ENCODE measurements around the gene C1QTNF2. TPM values are rescaled to one million over a fixed set of nuclear protein-coding genes. Genes with fewer than 3 reads are reported as not detected.

C1QTNF2 gene
- under 1 TPM in 2 of 4 donors, not detected in 2; 0.09 to 0.65 TPM for total RNA-seq

- no peak for DNase-seq
- Histone ChIP-seq H3K36me3 (no peaks in the 10 kb centered on the region), H3K27me3 (no peaks in the 10 kb centered on the region), H3K4me3 (peak within 1 kb of the TSS; percentile 62 to 67 (median 62)), H3K4me1 (peaks cover 0 to 9% of the 10 kb centered on the region in 2 donors), H3K9me3 (no peaks in the 10 kb centered on the region), H3K27ac (peak within 1 kb of the TSS; percentile 27 to 52 (median 28))
- intact Hi-C loops (cut with DNase I; ENCODE audit: low total_unique reads) (no loop called here), in situ Hi-C loops (cut with MboI; ENCODE audit: low sequenced_read_pairs in 4 of 4) (no loop called here)
- peak in 1 of 2 donors; percentile 62 for ATAC-seq
- TF ChIP-seq CTCF (IDR thresholded peaks at IDR 0.05 in 4 of 5, conservative IDR thresholded peaks at IDR 0.05 in 1 of 5) (no peak), POLR2A (IDR thresholded peaks at IDR 0.05) (no peak)
Measured at GRCh38 chr5:160369990-160370712, at the start of gene C1QTNF2. C1QTNF2 (minus strand) TSS chr5:160370626; CDS start chr5:160355011, 15,615 bp downstream.

GRCh38 chr5:160420331-160420610 lies 49.8 kb upstream of the C1QTNF2 start:
- Histone ChIP-seq H3K4me1 (peaks cover 27 to 28% of the 10 kb centered on the region in 2 donors), H3K27ac (peak overlapping the region; percentile 87 to 91 (median 88)), H3K36me3 (no peaks in the 10 kb centered on the region), H3K27me3 (no peaks in the 10 kb centered on the region), H3K9me3 (no peaks in the 10 kb centered on the region), H3K4me3 (no peak overlapping the region)
- intact Hi-C loops (cut with DNase I; ENCODE audit: low total_unique reads) = no loop called here
- in situ Hi-C loops (cut with MboI; ENCODE audit: low sequenced_read_pairs in 4 of 4) = no loop called here
- DNase-seq (no peak), ATAC-seq (no peak)
- TF ChIP-seq CTCF (IDR thresholded peaks at IDR 0.05 in 4 of 5, conservative IDR thresholded peaks at IDR 0.05 in 1 of 5) (no peak), POLR2A (IDR thresholded peaks at IDR 0.05) (no peak)

DNA sequence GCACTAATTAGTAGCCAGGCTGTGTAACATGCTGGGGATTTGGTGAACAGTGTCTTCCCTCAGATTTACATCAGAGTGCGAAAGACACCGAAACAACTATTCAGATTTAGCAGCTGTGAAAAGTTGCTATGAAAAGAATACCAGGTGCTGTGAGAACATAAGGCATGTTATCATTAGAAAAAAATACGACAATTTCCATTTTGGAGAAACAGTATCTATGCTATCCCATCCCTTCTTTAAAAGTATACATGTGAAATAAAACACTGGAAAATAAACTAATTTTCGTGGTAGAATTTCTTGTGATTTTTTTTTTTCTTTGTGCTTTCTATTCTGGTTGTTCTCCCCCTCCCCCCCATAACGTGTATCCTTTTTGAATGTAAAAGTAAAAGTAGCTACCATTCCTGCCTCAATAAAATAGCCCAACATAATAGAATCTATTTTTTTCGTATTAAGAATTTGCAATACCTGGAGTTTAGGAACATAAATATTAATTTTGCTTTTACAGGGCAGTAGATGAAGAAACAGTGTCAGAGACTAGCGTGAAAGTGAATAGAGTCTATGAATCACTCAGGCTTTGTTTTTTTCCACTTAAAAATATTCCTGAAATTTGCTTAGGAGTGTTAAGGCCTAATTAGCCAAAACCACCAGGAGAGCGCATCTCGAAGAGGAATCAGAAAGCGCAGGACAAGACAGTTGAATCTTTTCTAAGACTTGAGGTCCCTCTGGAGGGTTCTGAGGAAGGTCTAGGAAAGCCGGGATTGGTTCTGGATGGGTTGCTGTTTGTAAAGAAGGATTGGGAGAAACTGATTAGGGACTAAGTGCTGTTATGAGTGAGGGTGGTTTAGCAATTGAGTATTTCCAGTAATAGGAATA lies 49.3 kb upstream of the C1QTNF2 start:
- H3K4me3 ChIP-seq = peak overlapping the region; percentile 66 to 92 (median 84)
- intact Hi-C loops (cut with DNase I; ENCODE audit: low total_unique reads) (loop anchor here (5.0 kb wide), 1 partner anchor 302 kb away; the partner anchor contains the start of gene PWWP2A), in situ Hi-C loops (cut with MboI; ENCODE audit: low sequenced_read_pairs in 4 of 4) (no loop called here)
- DNase-seq (no peak), ATAC-seq (no peak)
- peaks cover 0 to 3% of the 10 kb centered on the region in 2 donors for H3K36me3 ChIP-seq
- H3K9me3 ChIP-seq = no peaks in the 10 kb centered on the region
- peaks cover 27 to 28% of the 10 kb centered on the region in 2 donors for H3K4me1 ChIP-seq
- TF ChIP-seq CTCF (IDR thresholded peaks at IDR 0.05 in 4 of 5, conservative IDR thresholded peaks at IDR 0.05 in 1 of 5) = no peak
- no peak for TF ChIP-seq POLR2A (IDR thresholded peaks at IDR 0.05)
- H3K27me3 ChIP-seq = no peaks in the 10 kb centered on the region
- H3K27ac ChIP-seq = peak overlapping the region; percentile 87 to 91 (median 88)

DNA sequence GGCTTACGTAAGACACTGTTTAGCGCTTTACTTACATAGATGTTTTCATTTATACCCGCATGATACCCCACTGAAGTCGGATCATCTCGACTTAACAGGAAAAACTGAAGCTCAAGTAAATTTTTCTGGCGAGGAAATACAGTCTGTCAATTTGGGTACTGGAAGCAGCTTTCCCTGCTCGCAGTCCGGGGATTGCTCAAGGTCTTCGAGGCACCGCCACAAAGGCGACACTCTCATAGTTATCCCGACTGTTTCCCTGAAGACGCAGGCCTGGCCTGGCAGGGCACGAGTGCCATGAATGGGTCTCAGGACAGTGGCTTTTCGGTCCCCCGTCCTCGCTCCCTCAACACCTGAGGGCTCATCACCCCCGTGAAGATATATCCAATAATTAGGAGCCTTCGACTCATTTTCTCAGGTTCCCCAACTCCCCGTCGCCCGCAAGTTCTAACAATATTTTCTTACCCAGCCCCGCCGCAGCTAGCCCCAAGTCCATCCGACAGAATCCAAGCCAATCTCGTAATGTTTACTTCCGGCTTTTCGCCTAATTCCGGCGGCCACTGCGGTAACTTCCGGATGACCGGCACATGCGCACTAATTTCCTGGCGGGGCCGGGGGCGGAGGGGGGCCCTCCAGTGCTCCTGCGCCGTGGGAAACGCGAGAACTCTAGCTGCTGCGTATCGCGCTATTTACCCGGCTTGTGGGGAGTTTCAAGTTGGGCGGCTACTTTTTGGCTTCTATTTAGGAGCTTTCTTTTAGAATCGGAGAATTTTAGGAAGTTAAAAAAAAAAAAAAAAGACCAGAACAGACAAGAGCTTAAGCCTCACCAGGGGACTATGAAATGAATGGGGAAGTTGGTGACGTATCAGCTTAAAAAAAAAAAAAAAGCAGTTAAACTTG lies 48.4 kb upstream of the C1QTNF2 start, which contains the start of gene SLU7:
Gene SLU7, minus strand, starts transcription at position 521 of the 897 bp plus-strand sequence. CDS start 3,787 bp downstream, outside the sequence.
- H3K4me1 ChIP-seq = peaks cover 27 to 28% of the 10 kb centered on the region in 2 donors
- TF ChIP-seq CTCF (IDR thresholded peaks at IDR 0.05 in 4 of 5, conservative IDR thresholded peaks at IDR 0.05 in 1 of 5) = no peak
- TF ChIP-seq POLR2A (IDR thresholded peaks at IDR 0.05) = peak; percentile 63 to 67
- intact Hi-C loops (cut with DNase I; ENCODE audit: low total_unique reads) (loop anchor here (5.0 kb wide), 1 partner anchor 302 kb away; the partner anchor contains the start of gene PWWP2A), in situ Hi-C loops (cut with MboI; ENCODE audit: low sequenced_read_pairs in 4 of 4) (no loop called here)
- H3K27ac ChIP-seq = peak within 1 kb of the TSS; percentile 87 to 91 (median 88)
- H3K9me3 ChIP-seq = no peaks in the 10 kb centered on the region
- peak; percentile 89 to 92 for DNase-seq
- peak; percentile 91 to 94 for ATAC-seq
- H3K4me3 ChIP-seq = peak within 1 kb of the TSS; percentile 66 to 92 (median 84)
- no peaks in the 10 kb centered on the region for H3K27me3 ChIP-seq
- peaks cover 0 to 12% of the 10 kb centered on the region in 2 donors for H3K36me3 ChIP-seq

All from gastrocnemius medialis (tissue), 4 donors.